Measurements from ENCODE around the gene TMEM123.

Gene TMEM123

GRCh38 chr11:102422817-102423712 lies 29.5 kb downstream of the TMEM123 start:
- no peak for DNase-seq

- DNase-seq: peak; percentile 39
Observed at GRCh38 chr11:102421261-102421660, 31.3 kb downstream of the TMEM123 start.

- no peak for DNase-seq
Observed at GRCh38 chr11:102420547-102420946, 32.0 kb downstream of the TMEM123 start.

GRCh38 chr11:102419181-102419580 lies 33.4 kb downstream of the TMEM123 start:
- DNase-seq: no peak

- no peak for DNase-seq
Observed at GRCh38 chr11:102416976-102417375, 35.6 kb downstream of the TMEM123 start.

- DNase-seq: no peak
Observed at GRCh38 chr11:102415304-102415916, 37.2 kb downstream of the TMEM123 start.

GRCh38 chr11:102414559-102414958 lies 38.0 kb downstream of the TMEM123 start:
- peak; percentile 24 for DNase-seq

GRCh38 chr11:102413497-102413896 lies 39.1 kb downstream of the TMEM123 start:
- DNase-seq: no peak

- DNase-seq: no peak
Observed at GRCh38 chr11:102411142-102411541, 41.4 kb downstream of the TMEM123 start.

- no peak for DNase-seq
Observed at GRCh38 chr11:102410382-102410784, 42.2 kb downstream of the TMEM123 start.

- no peak for DNase-seq
Observed at GRCh38 chr11:102408339-102408738, 44.2 kb downstream of the TMEM123 start.

GRCh38 chr11:102407901-102408300 lies 44.7 kb downstream of the TMEM123 start:
- DNase-seq: no peak

GRCh38 chr11:102406099-102406498 lies 46.5 kb downstream of the TMEM123 start:
- DNase-seq: no peak

- no peak for DNase-seq
Observed at GRCh38 chr11:102405501-102405900, 47.1 kb downstream of the TMEM123 start.

- DNase-seq: no peak
Observed at GRCh38 chr11:102402548-102402947, 50.0 kb downstream of the TMEM123 start.

GRCh38 chr11:102401905-102402304 lies 50.7 kb downstream of the TMEM123 start:
- no peak for DNase-seq

- DNase-seq: no peak
Observed at GRCh38 chr11:102400603-102401002, 52.0 kb downstream of the TMEM123 start.

GRCh38 chr11:102399189-102399588 lies 53.4 kb downstream of the TMEM123 start:
- no peak for DNase-seq

GRCh38 chr11:102398297-102398696 lies 54.3 kb downstream of the TMEM123 start:
- DNase-seq: no peak

GRCh38 chr11:102396708-102397563 lies 55.6 kb downstream of the TMEM123 start:
- no peak for DNase-seq

- DNase-seq: no peak
Observed at GRCh38 chr11:102395720-102396393, 56.7 kb downstream of the TMEM123 start.

GRCh38 chr11:102393272-102393730 lies 59.3 kb downstream of the TMEM123 start:
- no peak for DNase-seq

Data from NCI-H187 treated with DMSO at 0.1 percent for 48 hours (cell line).